Measurements from ENCODE around the gene ZBTB37.
A peak's percentile ranks its signal among the peaks of the same experiment; 100 is the strongest.
"Not testable (repeated sequence)": the region's sequence is repeated elsewhere in the genome, so short reads cannot be mapped to it uniquely, and the experiment has no call there.

ZBTB37 gene

DNA sequence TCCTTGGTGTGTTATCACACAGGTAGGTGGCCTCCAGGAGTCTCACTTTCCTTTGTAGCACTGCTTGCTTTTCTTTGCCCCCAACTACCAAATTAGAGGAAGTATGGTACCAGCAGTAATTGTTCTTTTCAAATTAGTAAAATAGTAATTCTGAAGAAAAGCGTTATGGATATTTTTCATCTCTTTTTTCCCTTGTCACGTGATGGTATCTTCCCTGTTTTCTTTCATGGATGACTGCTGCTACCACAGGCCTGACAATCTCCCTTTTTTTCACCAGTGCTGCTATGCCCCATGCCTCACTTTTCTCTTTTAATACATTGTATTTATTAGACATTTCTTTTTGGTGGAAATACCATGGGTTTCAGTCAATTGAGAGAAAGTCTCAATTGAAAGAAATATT, 3.3 kb downstream of the ZBTB37 start:
- Mint-ChIP-seq H3K4me3 (no peak overlapping the region), H3K9me3 (no peaks in the 10 kb centered on the region), H3K27me3 (no peaks in the 10 kb centered on the region), H3K4me1 (peaks cover 21 to 36% of the 10 kb centered on the region in 2 donors), H3K36me3 (peaks cover 34 to 44% of the 10 kb centered on the region in 2 donors), H3K27ac (no peak overlapping the region)
- ATAC-seq (replicated peaks): no peak
- no peak for DNase-seq

DNA sequence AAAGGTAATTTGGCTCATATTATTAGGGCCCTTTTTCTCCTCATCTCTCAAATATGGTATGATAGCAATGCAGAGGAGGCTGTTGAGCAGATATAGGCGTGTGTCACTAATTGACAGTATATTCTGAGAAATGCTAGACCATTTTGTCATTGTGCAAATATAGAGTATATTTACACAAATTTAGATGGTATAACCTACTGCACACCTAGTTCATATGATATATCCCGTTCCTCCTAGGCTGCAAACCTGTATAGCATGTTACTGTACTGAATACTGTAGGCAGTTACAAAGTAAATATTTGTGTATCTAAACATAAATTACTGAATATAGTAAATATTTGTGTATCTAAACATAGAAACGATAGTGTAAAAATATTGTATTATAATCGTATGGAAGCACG, 8.6 kb downstream of the ZBTB37 start:
- ATAC-seq (replicated peaks) (no peak), DNase-seq (no peak)
- H3K27ac Mint-ChIP-seq: no peak overlapping the region
- no peak overlapping the region for H3K4me3 Mint-ChIP-seq
- H3K27me3 Mint-ChIP-seq: no peaks in the 10 kb centered on the region
- H3K9me3 Mint-ChIP-seq: no peaks in the 10 kb centered on the region
- H3K36me3 Mint-ChIP-seq: peaks cover 36 to 38% of the 10 kb centered on the region in 2 donors
- H3K4me1 Mint-ChIP-seq: peaks cover 2 to 8% of the 10 kb centered on the region in 2 donors

DNA sequence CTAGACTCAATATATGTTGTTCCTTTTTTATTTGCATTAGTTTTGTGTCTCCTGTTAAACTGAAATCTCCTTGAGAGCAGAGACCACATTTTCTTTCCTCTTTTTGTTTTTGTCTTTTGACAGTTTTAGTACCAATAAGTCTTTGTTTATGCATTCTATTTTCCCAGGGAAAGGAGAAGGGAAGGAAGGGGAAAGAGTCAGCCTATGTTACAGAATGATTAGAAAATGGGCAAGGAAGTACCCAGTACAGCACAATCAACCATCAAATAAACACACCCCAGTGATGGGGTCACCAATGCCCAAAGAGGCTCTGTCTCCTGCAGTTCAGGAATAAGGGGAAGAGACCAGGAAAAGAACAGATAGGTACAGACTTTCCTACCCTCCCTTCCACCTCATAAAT, 10.1 kb downstream of the ZBTB37 start:
- H3K36me3 Mint-ChIP-seq: peaks cover 32 to 35% of the 10 kb centered on the region in 2 donors
- ATAC-seq (replicated peaks): no peak

DNA sequence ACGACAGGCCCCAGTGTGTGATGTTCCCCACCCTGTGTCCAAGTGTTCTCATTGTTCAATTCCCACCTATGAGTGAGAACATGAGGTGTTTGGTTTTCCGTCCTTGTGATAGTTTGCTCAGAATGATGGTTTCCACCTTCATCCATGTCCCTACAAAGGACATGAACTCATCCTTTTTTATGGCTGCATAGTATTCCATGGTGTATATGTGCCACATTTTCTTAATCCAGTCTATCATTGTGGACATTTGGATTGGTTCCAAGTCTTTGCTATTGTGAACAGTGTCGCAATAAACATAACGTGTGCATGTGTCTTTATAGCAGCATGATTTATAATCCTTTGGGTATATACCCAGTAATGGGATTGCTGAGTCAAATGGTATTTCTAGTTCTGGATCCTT, 12.9 kb downstream of the ZBTB37 start:
- H3K27me3 Mint-ChIP-seq; H3K4me1 Mint-ChIP-seq; DNase-seq; H3K4me3 Mint-ChIP-seq; H3K9me3 Mint-ChIP-seq; H3K27ac Mint-ChIP-seq; ATAC-seq (replicated peaks): not testable (repeated sequence)
- peaks cover 30 to 32% of the 10 kb centered on the region in 2 donors for H3K36me3 Mint-ChIP-seq

More for the DNA sequence above, 10.1 kb downstream of the ZBTB37 start:
- Mint-ChIP-seq H3K9me3 (no peaks in the 10 kb centered on the region), H3K27ac (no peak overlapping the region), H3K4me3 (no peak overlapping the region), H3K27me3 (no peaks in the 10 kb centered on the region), H3K4me1 (peaks cover 0 to 2% of the 10 kb centered on the region in 2 donors)
- no peak for DNase-seq

DNA sequence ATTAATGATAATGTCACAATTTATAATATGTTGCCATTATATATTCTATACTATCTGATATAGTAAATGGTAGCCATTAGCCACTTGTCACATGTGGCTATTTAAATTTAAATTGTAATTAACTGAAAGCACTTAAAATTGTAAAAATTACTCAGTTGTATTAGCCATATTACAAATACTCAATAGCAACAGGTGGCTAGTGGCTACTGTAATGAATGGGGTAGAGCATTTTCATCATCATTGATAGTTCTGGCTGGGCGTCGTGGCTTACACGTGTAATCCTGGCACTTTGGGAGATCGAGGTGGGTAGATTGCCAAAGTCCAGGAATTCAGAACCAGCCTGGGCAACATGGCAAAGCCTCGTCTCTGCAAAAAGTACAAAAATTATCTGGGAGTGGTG, 16.5 kb downstream of the ZBTB37 start:
- DNase-seq: no peak
- no peaks in the 10 kb centered on the region for H3K9me3 Mint-ChIP-seq
- H3K36me3 Mint-ChIP-seq: peaks cover 27 to 29% of the 10 kb centered on the region in 2 donors

DNA sequence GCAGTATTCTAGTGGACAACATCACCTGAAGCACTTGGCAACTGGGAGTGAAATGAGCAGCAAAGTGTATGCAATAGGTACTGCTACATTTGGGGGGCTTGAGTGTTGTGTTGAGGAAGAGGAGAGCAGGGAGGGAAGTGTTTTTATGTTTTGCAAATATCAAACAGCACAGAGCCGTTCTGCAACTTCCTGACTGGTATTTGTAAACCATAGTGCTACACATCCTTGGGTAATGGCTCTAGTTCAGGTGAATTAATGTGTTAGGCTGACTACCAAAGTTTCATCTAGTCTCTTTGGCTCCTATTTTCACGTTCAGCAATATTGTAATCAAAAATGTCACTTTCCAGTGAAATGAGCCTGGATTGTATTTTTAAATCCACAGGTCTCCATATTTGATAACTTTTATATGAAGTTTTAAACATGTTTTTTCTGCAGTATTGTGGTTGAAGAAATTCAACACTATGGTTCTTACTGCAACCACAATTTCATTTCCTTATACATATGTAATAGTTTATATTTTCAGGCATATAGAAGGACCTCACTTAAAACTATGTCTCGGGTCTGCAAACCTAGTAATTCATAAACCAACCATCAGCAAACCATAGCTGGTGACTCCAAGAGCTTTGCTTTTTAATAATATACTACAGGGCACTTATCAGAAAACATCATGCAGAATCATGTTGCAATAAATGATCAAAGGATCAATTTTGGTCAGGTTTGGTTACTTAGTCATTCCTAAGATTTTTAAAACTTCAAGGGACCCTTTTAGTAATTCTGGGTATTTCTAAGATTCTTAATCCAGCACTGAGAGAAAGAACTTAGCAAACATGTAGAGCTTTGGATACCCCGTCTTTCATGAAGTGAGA, 18.8 kb downstream of the ZBTB37 start:
- H3K27me3 Mint-ChIP-seq: no peaks in the 10 kb centered on the region
- peaks cover 31 to 34% of the 10 kb centered on the region in 2 donors for H3K36me3 Mint-ChIP-seq
- DNase-seq: no peak
- no peak for ATAC-seq (replicated peaks)
- H3K4me1 Mint-ChIP-seq: peaks cover 2 to 8% of the 10 kb centered on the region in 2 donors
- no peak overlapping the region for H3K4me3 Mint-ChIP-seq
- no peaks in the 10 kb centered on the region for H3K9me3 Mint-ChIP-seq
- no peak overlapping the region for H3K27ac Mint-ChIP-seq

More for the DNA sequence above, 16.5 kb downstream of the ZBTB37 start:
- Mint-ChIP-seq H3K27ac (no peak overlapping the region), H3K4me3 (no peak overlapping the region), H3K4me1 (peaks cover 2 to 8% of the 10 kb centered on the region in 2 donors), H3K27me3 (no peaks in the 10 kb centered on the region)
- no peak for ATAC-seq (replicated peaks)

DNA sequence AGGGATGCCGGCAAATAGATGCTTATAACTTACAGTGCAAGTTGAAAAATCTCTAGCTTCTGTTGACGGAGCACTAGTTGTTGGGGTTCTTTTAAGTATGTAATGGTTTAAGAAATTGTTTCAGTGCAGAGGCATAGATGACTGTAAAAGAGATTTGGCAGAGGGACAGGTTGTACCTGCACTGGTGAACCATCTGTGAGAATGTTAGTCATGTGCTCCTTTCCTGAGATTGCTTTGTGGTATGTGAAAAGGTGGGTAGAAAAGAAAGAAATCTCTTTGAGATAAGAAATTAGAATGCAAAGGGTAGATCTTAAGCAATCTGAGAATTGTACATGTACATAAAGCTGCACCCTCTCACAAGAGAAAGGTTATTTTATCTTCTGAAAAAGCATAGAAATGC, 19.4 kb downstream of the ZBTB37 start:
- DNase-seq (no peak), ATAC-seq (replicated peaks) (no peak)
- Mint-ChIP-seq H3K4me3 (no peak overlapping the region), H3K27ac (no peak overlapping the region), H3K9me3 (no peaks in the 10 kb centered on the region), H3K27me3 (no peaks in the 10 kb centered on the region), H3K36me3 (peaks cover 31 to 34% of the 10 kb centered on the region in 2 donors), H3K4me1 (peaks cover 2 to 8% of the 10 kb centered on the region in 2 donors)

DNA sequence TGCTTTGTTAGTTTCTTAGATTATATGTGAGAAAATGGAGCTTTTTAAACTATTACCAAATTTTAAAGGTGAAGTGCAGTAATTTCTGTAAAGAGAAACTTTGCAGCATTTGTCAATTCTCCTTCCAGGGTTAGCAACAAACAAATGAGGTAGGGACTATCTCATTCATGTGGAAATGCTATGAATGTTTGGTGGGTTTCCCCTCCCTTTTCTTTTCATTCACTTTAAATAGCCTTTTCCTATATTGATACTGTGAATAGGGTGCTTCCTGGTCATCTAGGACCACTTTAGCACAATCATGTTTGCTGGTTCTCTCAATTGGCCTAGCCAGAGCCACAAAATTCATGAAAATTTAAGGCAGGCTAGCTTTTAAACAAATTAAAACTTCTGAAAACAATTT, 20.6 kb downstream of the ZBTB37 start:
- H3K36me3 Mint-ChIP-seq: peaks cover 31 to 34% of the 10 kb centered on the region in 2 donors
- H3K4me1 Mint-ChIP-seq: peaks cover 2 to 8% of the 10 kb centered on the region in 2 donors
- H3K4me3 Mint-ChIP-seq: no peak overlapping the region
- DNase-seq (no peak), ATAC-seq (replicated peaks) (no peak)
- no peaks in the 10 kb centered on the region for H3K27me3 Mint-ChIP-seq
- no peak overlapping the region for H3K27ac Mint-ChIP-seq
- no peaks in the 10 kb centered on the region for H3K9me3 Mint-ChIP-seq

DNA sequence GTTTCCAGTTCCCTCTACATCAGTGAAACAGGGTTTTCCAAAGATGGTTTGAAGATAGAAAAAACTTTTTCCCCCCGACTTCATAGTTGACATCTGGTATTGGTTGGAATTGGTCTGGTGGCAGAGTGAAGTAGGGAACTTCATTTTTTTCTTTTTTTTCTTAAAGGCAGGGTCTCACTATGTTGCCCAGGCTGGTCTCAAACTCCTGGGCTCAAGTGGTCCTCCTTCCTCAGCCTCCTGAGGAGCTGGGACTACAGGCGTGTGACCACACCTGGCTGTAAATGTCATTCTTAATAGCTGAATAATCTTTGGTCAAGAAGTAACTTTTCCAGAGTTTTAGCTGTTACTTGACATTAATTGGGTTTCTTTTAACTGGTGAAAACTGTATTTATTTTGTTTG, 21.7 kb downstream of the ZBTB37 start:
- ATAC-seq (replicated peaks) (no peak), DNase-seq (no peak)
- H3K27me3 Mint-ChIP-seq: no peaks in the 10 kb centered on the region
- no peak overlapping the region for H3K4me3 Mint-ChIP-seq
- H3K9me3 Mint-ChIP-seq: no peaks in the 10 kb centered on the region
- H3K27ac Mint-ChIP-seq: peak overlapping the region; percentile 31
- H3K4me1 Mint-ChIP-seq: peaks cover 4 to 8% of the 10 kb centered on the region in 2 donors
- H3K36me3 Mint-ChIP-seq: peaks cover 38 to 43% of the 10 kb centered on the region in 2 donors

DNA sequence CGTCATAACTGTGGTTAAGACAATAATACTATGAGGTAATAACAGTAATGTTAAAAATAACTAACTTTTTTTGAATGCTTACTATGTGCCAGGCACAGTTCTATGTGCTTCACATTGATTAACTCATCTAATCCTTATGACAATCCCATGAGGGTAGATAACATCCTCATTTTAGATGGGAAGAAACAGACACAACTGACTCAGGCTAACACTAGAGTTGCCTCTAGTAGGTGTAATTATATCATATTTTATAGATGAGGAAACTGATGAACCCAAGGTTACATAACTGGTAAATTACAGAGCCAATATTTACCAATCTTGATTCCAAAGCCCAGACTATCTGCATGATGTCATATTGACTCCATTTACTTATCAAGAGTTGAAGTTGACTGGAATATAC, 25.4 kb downstream of the ZBTB37 start:
- no peak for DNase-seq
- no peaks in the 10 kb centered on the region for H3K9me3 Mint-ChIP-seq
- H3K27ac Mint-ChIP-seq: peak overlapping the region; percentile 42
- no peak for ATAC-seq (replicated peaks)
- no peak overlapping the region for H3K4me3 Mint-ChIP-seq
- peaks cover 24 to 25% of the 10 kb centered on the region in 2 donors for H3K36me3 Mint-ChIP-seq
- peaks cover 0 to 4% of the 10 kb centered on the region in 2 donors for H3K4me1 Mint-ChIP-seq
- H3K27me3 Mint-ChIP-seq: no peaks in the 10 kb centered on the region

DNA sequence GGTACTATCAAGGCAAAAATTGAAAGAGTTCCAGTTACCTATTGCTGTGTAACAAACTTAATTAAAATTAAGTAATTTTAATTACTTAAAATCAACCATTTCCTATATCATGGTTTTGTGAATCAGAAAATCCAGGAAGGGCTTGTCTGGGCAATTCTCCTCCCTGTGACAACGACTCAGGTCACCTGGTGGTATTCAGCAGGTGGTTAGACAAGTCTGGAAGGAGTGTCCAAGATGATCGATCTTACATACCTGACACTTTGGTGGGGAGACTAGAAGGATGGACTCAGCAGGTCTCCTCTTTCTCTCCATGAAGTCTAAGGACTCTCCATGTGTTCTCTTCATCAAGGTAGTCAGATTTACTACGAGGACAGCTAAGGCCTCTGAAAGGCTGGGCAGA, 26.0 kb downstream of the ZBTB37 start:
- H3K4me3 Mint-ChIP-seq: no peak overlapping the region
- ATAC-seq (replicated peaks): no peak
- H3K36me3 Mint-ChIP-seq: peaks cover 23 to 25% of the 10 kb centered on the region in 2 donors
- H3K4me1 Mint-ChIP-seq: peaks cover 0 to 4% of the 10 kb centered on the region in 2 donors
- H3K27me3 Mint-ChIP-seq: no peaks in the 10 kb centered on the region
- no peaks in the 10 kb centered on the region for H3K9me3 Mint-ChIP-seq
- no peak overlapping the region for H3K27ac Mint-ChIP-seq
- no peak for DNase-seq

DNA sequence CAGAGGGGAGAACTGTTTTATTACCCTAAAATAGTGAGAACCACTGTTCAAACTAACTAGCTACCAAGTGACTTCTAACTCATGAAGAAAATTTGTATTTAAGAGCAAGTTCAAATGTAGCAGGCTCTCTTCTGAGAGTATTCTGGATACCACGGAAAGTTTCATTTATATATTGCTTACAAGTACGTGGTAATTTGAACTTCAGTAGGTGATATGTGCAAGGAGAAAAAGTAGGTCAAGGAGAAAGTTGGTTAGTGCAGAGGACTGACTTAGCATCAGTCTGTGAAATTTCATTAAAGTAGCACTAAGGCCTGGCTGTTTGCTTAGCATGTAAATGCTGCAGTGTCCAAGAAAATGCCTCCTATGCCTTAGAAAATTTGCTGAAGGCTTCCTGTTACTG, 32.2 kb downstream of the ZBTB37 start:
- Mint-ChIP-seq H3K27ac (no peak overlapping the region), H3K27me3 (no peaks in the 10 kb centered on the region), H3K36me3 (peaks cover 8 to 14% of the 10 kb centered on the region in 2 donors), H3K4me3 (no peak overlapping the region), H3K4me1 (peaks cover 5 to 8% of the 10 kb centered on the region in 2 donors), H3K9me3 (no peaks in the 10 kb centered on the region)
- ATAC-seq (replicated peaks) (no peak), DNase-seq (no peak)

DNA sequence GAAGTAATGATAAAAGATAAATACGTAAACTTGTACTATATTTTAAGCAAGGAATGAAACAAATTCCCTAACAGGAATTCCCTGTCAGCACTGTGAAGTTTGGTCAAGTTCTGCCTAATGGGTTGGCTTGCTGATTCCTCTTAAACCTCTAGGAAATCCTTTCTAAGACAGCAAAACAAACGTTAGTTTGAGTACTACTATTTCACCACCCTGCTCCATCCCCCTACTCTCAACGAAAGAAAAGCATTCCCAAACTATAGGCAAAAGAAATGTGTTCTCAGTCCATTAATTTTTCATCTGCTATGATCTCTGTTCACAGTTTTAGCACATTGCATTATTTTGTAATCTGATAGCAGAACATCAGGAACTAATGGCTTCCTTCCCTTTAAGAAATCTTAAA, 32.8 kb downstream of the ZBTB37 start:
- H3K9me3 Mint-ChIP-seq: no peaks in the 10 kb centered on the region
- H3K27ac Mint-ChIP-seq: no peak overlapping the region
- H3K27me3 Mint-ChIP-seq: no peaks in the 10 kb centered on the region
- H3K4me1 Mint-ChIP-seq: peaks cover 5 to 8% of the 10 kb centered on the region in 2 donors
- no peak overlapping the region for H3K4me3 Mint-ChIP-seq
- DNase-seq: no peak
- ATAC-seq (replicated peaks): no peak
- H3K36me3 Mint-ChIP-seq: peaks cover 10 to 18% of the 10 kb centered on the region in 2 donors

DNA sequence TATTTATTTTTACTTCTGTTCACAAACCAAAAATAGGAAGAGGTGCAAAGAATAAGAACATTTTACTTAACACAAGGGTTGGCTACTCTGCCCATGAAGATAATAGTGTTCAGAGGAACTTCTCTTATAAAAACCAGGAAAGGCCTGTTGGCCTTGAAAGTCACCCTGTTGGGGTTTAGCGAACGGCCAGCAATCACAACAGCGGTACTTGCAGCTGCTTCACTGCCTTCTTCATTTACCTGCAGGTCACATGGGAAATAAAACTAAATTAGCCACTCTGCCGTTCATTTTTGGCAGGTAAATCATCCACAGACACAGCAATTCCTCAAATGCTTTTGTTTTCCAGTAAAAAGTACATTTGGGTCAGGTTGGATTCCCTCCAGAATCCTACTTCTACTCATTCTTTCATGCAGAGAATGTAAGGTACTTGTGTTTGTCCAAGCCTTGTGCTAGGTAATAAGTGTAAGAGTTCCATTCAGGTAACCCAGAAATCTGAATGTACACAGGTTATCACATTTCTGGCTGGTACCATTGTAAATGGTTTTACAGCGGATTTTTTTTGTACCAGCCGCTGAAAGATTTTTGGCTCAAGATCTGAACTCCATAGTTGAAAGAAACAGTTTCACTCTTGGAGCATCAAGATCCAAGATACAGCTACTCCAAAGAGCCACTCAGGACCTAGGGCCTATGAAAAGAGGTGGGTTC, 35.8 kb downstream of the ZBTB37 start:
- no peak for DNase-seq
- no peak overlapping the region for H3K4me3 Mint-ChIP-seq
- H3K27me3 Mint-ChIP-seq: no peaks in the 10 kb centered on the region
- no peak overlapping the region for H3K27ac Mint-ChIP-seq
- no peak for ATAC-seq (replicated peaks)
- H3K36me3 Mint-ChIP-seq: peaks cover 6 to 21% of the 10 kb centered on the region in 2 donors
- peaks cover 3 to 8% of the 10 kb centered on the region in 2 donors for H3K4me1 Mint-ChIP-seq
- H3K9me3 Mint-ChIP-seq: no peaks in the 10 kb centered on the region

DNA sequence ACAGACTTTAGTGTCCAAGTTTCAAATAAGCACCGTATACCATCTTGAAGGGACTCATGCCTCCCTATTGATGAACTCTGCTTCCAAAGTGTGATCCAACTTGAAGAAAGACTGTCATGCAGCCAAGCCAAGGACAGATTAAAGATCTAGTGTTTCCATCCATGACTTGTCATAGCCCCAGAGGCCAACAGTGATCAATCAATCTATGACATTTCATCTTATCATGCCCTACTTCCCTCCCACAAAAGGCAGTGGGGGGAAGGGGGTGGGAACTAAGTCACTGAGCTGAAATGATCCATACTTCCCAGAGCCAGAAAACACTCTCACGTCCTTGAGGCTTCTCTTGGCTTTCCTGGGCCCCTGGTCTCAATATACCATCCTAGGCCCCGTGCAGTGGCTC, 44.9 kb downstream of the ZBTB37 start:
- Mint-ChIP-seq H3K4me3 (no peak overlapping the region), H3K9me3 (peaks cover 0 to 2% of the 10 kb centered on the region in 2 donors), H3K36me3 (peaks cover 6 to 10% of the 10 kb centered on the region in 2 donors), H3K4me1 (no peaks in the 10 kb centered on the region), H3K27me3 (no peaks in the 10 kb centered on the region), H3K27ac (no peak overlapping the region)
- DNase-seq (no peak), ATAC-seq (replicated peaks) (no peak)
